Right renal pelvis (tissue), 4 donors: ENCODE results near the gene SDR42E1. TPM values are rescaled to one million over a fixed set of nuclear protein-coding genes. Genes with fewer than 3 reads are reported as not detected.

Experiments used
- DNase-seq, 4 donors: peaks; one replicate each; pipeline ENCODE4 v3.0.0-alpha.2; 2013; ENCODE audit warnings: low read depth in 4 of 4, low spot score in 3 of 4, missing footprints in 1 of 4
- polyA plus RNA-seq, 4 donors: library from polyadenylated mRNA; unstranded; fragments of 120-200 nt; gene quantifications; one replicate each; pipeline ENCODE4 v1.2.1, GENCODE V29; 2013; ENCODE audit not compliant: insufficient read length in 4 of 4

Gene SDR42E1
- 10 to 100 TPM; 11.2 to 15.0 (median 12.7) TPM for polyA plus RNA-seq

GRCh38 chr16:82011199-82011641 is at the start of gene SDR42E1:
Gene SDR42E1 (minus strand): TSS chr16:82011470. CDS start chr16:82000858, 10,612 bp downstream.
- DNase-seq: peak in 1 of 4 donors; percentile 53

- DNase-seq: no peak
These were observed 48.7 kb upstream of the SDR42E1 start for GRCh38 chr16:82059983-82060421.

- no peak for DNase-seq
These were observed 48.1 kb upstream of the SDR42E1 start for GRCh38 chr16:82059161-82059982.

- no peak for DNase-seq
These were observed 45.3 kb upstream of the SDR42E1 start for GRCh38 chr16:82056550-82056896.

GRCh38 chr16:82055728-82056549 is 44.7 kb upstream of the SDR42E1 start:
- no peak for DNase-seq

GRCh38 chr16:82055117-82055516 is 43.8 kb upstream of the SDR42E1 start:
- no peak for DNase-seq

GRCh38 chr16:82051656-82052055 is 40.4 kb upstream of the SDR42E1 start:
- no peak for DNase-seq

- no peak for DNase-seq
These were observed 39.7 kb upstream of the SDR42E1 start for GRCh38 chr16:82050909-82051357.

- DNase-seq: no peak
These were observed 39.2 kb upstream of the SDR42E1 start for GRCh38 chr16:82050506-82050905.

- DNase-seq: no peak
These were observed 38.2 kb upstream of the SDR42E1 start for GRCh38 chr16:82049484-82049883.

GRCh38 chr16:82047787-82048186 is 36.5 kb upstream of the SDR42E1 start:
- DNase-seq: no peak

GRCh38 chr16:82047374-82047773 is 36.1 kb upstream of the SDR42E1 start:
- DNase-seq: no peak

- no peak for DNase-seq
These were observed 35.7 kb upstream of the SDR42E1 start for GRCh38 chr16:82046941-82047340.

- DNase-seq: no peak
These were observed 35.3 kb upstream of the SDR42E1 start for GRCh38 chr16:82046541-82046940.

- DNase-seq: no peak
These were observed 34.2 kb upstream of the SDR42E1 start for GRCh38 chr16:82045465-82045864.

GRCh38 chr16:82044585-82044911 is 33.3 kb upstream of the SDR42E1 start:
- DNase-seq: no peak

- DNase-seq: peak in 2 of 4 donors; percentile 29 to 58
These were observed 32.7 kb upstream of the SDR42E1 start for GRCh38 chr16:82043680-82044584.

GRCh38 chr16:82042846-82043245 is 31.6 kb upstream of the SDR42E1 start:
- no peak for DNase-seq

- DNase-seq: no peak
These were observed 30.9 kb upstream of the SDR42E1 start for GRCh38 chr16:82042144-82042543.

- no peak for DNase-seq
These were observed 30.3 kb upstream of the SDR42E1 start for GRCh38 chr16:82041542-82041941.

- DNase-seq: no peak
These were observed 29.0 kb upstream of the SDR42E1 start for GRCh38 chr16:82040296-82040695.
